Brain pericyte (primary cell): ENCODE results near the gene LMAN1L.
A peak's percentile ranks its signal among the peaks of the same experiment; 100 is the strongest.
"Not testable (repeated sequence)": the region's sequence is repeated elsewhere in the genome, so short reads cannot be mapped to it uniquely, and the experiment has no call there.

Experiments
- DNase-seq: peaks from one replicate; pipeline ENCODE4 v3.0.0-alpha.2; 2012; ENCODE audit warnings: low read depth, low spot score

The LMAN1L gene

DNA sequence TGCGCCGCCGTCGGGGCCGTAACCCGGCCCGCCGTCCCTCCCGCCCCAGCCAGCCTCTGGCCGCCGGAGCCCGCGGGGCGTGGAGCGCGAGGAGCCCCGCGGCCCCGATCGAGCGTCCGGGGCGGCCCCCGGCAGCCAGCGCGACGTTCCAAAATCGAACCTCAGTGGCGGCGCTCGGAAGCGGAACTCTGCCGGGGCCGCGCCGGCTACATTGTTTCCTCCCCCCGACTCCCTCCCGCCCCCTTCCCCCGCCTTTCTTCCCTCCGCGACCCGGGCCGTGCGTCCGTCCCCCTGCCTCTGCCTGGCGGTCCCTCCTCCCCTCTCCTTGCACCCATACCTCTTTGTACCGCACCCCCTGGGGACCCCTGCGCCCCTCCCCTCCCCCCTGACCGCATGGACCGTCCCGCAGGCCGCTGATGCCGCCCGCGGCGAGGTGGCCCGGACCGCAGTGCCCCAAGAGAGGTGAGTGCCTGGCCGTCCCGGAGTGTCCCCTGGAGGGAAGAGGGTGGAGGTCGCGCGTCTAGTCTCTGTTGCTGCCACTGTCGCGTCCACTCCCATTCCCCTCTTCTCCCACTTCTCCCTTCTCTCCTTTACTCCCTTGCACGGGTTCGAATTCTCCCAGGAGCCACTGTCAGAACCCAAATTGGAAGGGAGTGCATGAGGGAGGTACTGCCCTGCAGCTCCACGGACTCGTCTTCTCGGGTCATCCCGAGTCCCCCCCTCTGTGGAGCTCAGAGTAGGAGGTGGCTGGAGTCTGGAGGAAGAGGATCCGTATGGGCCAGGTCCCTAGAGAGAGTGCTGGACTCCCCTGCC, 30.2 kb upstream of the LMAN1L start:
- DNase-seq = no peak

DNA sequence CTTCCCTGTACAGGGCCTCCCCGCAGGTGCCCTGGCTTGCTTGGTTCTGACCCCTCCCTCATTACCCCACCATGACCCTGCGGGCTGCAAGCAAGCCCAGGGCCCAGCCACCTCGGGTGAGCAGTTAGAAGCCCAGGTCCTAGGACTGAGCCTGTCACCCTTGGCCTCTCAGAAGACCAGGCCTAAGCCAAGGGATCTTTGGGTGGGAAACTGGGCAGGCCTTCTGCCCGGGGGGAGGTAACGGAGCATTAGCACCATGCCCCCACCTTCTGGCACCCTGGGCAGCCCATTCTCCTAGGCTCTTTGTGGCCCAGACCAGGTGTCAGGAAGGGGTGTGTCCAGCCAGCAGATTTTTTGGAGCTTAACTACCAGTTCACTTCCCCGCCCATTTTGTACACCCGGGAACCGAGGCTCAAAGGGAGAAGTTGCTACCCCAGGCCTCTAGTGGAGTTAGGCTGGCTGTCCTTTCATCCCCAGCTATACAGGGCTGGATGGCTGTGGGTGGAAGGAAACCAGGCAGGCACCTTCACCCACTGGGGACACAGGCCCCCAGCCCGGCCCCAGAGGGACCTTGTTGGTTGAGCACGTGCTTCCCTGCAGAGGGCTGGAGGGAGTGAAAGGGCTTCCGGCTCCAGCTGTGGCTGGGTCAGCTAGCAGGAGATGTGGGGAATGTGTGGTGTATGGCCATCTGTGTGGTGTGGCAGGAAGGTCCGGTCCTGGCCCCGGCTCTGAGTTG, 29.4 kb upstream of the LMAN1L start:
- DNase-seq = no peak

DNA sequence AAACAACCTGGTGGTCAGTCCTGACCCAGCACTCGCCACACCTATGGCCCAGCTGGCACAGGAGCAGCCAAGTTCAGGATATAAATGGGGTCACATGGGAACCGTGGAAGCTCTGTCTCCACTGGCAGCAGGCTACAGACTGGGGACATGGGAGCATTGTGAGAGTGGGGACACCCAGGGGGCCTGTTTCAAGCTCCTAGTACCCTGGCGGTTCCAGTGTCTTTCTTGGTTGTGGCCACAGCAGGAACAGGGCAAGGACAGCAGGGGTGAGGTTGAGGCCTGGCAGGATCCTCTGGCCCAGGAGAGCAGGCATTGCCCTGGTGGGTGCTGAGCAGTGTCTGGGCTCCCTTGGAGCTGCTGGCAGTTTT, 28.8 kb upstream of the LMAN1L start:
- no peak for DNase-seq

DNA sequence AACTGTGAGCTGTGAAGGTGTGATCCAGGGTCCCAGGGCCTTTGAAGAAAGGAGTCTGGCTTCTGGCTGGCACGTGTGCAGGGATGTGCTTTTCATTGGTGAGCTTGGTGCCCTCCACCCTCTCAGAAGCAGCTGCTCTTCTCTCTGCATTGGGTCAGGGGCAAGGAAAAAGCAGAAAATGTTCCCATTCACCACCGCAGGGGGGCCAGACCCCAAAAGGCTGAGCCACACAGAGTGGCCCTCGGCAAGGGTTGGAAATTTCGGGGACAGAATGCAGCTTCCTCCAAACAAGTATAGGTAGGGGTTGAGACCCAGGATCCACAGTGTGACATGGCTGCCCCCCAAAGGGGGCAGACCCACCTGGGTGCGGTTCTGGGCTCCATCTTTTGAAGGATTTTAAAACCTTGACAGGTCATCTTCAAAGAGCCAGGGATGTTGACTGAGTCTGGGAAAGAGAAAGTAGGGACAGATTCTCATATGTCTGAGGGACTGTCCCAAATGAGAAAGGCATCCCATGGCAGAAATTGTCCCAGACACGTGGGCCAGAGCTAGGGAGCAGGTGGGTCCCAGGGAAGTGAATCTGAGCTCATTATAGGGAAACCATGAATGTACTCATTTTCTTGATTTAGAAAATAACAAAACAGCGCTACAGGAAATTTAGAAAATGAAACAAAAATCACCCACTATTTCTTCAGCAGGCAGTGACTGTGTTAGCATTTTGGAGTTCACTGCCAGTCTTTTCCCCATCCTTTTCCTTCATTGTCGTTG, 28.0 kb upstream of the LMAN1L start:
- DNase-seq = no peak

DNA sequence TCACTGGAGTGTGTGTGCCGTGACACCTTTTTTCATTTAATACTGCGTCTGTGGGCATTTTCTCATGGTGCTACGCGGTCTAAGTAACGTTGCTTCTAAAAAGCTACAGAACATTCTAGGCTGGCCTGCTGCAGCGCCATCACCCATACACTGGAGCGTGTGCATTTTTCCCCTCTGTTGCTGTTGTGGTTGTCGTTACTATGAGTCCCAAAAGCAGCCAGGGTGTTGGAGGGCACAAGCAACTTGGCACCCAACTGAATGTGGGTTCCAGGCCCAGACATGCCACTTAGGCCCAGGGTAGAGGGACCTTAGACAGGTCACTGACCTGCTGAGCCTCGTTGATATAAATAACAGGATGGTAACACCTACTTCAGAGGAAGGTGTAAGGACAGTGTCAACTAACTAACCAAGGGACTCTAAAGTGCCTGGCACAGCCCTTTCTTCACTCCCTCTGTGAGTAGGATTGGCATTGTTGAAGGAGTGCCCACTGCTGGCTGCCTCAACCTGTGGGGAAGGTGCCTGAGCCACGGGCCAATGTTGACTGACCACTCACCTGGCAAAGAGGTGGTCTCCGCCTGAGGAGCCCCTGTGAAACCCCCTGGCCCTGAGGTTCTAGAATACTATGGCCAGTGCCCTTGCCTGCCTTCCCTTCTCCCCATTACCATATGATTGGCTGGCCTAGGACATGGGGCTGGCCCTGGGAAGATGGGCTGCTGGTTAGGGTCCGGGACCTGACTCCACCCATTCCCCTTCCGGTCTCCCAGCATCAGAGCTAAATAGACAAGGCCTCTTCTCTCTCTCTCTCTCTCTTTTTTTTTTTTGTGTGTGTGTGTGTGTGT, 27.2 kb upstream of the LMAN1L start:
- no peak for DNase-seq

DNA sequence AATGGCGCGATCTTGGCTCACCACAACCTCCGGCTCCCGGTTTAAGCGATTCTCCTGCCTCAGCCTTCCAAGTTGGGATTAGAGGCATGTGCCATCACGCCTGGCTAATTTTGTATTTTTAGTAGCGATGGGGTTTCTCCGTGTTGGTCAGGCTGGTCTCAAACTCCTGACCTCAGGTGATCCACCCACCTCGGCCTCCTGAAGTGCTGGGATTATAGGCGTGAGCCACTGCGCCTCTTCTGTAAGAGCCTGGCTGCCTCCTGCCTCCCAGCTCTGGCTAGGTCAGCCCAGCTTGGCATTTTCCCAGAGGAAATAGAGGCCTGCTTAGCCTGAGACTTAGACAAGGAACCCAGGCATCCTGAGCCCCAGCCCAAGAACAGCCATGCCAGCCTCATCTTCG, 26.6 kb upstream of the LMAN1L start:
- DNase-seq = not testable (repeated sequence)

DNA sequence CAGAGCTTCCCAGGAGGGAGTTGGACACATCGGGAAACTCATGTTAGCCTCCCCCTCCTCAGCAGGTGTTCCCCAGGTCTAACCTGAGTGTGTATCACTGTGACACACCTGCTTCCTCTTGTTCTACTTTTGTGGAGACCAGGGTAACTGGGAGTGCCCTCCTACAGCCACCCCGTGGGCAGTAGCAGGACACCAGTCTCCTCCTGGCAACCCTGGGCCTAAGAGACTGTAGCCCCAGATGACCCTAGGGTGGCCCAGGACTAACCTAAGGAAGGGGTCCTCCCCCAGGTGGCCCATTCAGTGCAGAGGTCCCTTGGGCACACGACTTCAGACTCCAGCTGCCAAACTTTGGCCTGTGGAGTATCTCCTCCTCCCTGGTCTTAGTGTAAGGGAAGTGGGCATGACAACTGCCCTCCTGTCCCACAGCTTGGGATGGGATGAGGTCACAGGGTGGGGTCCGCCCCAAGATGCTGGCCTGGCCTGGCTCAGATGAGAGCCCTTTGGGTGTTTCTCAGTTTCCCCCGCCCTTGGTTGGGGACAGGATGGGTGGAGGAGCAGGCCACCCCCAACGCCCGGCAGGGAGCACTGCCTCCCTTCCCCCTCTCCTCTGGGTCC, 26.0 kb upstream of the LMAN1L start:
- DNase-seq = no peak

DNA sequence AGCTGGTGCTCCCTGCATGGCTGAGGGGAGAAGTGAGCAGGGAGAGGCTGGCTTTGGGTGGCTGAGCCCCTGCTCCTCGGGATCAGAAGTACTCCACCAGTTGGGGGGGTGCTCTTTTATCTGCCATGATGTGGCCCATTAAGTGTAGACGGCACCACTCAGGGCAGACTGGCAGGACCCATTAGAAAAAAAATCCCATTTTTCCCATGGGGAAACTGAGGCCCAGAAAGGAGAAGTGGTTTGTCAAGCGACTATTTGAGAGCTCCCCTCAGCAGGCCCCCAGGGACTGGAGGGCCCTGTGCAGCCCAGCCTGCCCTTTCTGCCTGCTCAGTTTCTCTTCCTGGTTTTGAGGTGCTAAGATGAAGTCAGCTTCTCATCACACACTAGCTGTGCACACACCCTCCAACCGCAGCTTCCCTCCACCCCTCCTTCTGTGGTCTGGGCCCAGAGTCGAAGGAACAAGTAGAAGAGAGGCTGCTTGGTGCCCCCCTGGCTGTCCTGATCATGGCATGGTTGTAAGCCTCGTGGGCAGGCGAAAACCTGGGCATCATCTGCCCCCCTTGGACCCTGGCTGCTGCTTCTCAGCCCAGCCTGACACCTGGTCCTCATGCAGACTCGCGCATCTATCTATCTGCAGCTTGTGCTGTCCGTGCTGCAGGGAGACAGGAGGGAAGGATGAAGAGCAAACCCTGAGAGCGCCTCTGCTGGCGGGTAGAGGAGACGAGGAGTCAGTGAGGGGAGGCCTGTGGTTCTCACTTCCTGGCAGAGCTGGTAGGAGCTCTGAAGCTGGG, 25.2 kb upstream of the LMAN1L start:
- peak; percentile 55 for DNase-seq

DNA sequence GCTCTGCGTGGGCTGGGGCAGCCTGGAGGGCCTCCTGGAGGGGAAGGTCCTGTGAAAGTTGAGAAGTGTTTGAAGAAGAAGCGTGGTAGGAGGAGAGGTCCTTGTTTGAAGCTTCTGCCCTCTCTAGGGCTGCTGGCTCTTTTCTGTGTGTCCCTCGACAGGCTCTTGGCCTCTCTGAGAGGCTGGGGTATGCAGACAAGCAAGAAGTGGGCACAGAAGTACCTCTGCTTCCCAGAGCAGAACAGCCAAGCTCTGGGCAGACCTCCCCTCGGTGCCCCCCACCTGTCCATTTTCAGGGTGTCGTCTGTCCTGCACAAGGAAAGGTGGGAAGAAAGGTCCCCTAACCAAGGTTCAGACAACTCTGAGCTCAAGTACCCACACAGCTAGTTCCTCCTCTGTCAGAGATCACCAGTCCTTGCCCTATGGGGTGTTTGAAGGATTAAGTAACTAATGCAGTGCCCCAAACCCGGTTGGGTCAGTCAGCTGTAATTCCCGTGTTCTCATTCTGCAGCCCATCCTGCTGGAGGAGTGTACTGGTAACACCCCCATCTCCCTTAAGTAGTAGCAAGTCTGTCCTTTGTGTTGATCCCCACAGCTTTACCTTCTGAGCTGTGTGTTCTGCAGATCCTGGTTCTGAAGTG, 24.5 kb upstream of the LMAN1L start:
- DNase-seq = no peak

DNA sequence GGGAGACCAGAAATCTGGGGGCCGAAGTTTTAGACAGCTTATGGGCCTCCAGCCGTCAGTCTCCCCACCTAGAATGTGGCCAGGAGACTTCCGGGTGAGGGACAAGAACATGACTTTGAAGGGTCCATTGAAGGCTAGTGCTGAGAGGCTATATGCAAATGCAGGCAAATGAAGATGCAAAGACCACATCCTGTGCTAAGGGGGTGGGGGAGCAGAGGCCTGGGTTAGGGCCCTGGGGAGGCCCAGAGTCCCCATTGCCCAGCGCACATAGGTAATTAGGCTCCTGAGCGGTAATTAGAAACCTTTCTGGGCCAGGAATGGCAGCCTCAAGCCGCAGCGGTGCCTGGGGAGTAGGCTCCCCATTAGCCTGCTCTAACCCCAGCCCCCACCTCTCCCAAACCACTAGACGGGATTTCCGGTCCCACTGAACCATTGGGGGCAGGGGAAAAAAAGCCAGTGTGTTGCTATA, 23.9 kb upstream of the LMAN1L start:
- no peak for DNase-seq

DNA sequence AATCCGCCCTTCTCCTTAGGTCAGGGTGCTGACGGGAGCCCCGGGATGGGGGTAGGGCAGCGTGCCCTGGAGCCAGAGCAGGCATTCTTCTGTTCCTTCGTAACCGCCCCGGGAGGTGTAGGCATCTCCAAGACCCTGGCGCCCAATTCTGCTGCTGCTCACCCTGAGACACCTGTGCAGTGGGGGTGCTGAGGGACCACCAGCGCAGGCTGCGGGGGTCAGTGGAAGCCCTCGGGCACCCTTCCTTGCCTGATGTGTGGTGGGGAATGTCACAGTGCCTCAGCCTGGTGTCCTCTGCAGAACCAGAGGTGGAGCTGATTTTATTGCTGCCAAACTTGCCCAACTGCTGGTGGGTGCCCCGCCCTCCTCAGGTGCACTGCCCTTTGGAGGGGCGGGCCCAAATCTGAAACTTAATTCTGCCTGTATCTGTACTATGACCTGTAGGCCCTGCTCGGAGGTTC, 23.4 kb upstream of the LMAN1L start:
- no peak for DNase-seq

DNA sequence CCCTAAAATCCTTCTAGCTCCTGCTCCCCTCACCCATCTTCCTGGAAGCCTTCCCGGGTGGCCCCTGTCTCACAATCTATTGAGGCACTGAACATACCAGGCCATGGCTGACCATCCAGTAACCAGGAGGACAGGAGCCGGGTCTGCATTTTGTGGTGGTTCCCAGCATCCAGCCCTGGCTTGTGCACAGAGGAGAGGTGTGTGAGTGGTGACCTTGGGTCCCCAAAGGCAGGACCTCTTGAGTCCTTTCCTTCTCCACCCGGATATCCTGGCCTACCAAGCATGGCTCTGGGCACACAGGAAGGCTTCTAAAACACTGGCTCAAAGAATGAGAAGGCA, 22.9 kb upstream of the LMAN1L start:
- no peak for DNase-seq

DNA sequence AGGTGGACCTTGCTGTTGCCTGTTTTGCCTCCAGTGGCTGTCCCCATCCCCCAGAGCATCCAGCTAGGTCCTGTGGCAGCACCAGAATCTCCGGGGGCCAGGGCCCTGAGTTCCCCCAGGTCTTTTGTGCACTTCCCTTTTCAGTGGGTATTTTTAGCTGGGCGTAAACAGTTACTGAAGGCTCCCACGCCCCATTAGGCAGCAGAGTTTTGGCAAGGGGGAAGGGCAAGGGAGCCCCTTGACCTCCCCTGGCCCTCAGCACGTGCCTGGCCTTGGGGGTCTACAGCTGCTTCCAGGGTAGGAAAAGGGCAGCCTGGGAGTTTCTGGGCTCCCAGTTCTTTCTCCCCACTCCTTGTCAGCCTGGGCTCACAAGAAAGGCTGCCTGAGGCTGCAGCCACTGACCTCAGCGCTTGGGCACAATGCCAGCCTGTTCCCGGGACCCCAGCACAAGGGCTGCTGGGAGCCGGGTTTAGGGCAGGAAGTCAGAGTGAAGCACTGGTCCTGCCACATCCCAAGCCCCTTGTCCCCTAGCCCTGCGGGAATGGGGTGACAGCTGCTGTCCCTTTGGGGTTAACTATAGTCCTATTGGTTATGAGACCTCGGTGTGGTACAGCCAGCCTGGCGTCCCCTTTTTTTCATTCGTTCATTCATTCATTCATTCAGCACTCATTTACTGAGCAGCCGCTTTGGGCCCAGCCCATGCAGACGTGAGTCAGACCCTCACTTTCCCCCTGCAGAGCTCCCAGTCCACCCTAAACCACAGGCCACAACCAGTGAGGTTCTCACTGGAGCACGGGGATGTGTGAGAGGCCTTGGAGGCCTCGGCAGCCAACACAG, 22.3 kb upstream of the LMAN1L start:
- DNase-seq = peak; percentile 65

DNA sequence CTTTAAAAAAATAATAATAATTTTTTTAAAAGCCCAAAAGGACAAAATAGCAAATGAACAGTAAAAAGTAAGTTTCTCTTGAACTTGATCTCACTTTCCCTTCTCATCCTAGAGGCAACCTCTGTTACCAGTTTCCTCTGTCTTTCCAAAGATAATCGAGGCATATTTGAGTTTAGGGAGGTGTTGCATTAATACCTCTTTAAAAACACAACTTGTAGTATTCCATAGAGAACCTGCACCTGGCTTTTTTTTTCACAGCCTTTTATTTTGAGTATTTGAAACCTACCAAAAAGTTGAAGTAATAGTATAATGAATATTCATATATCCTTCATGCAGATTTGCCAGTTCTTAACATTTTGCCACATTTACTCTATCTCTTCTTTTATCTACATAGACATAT, 21.6 kb upstream of the LMAN1L start:
- no peak for DNase-seq

DNA sequence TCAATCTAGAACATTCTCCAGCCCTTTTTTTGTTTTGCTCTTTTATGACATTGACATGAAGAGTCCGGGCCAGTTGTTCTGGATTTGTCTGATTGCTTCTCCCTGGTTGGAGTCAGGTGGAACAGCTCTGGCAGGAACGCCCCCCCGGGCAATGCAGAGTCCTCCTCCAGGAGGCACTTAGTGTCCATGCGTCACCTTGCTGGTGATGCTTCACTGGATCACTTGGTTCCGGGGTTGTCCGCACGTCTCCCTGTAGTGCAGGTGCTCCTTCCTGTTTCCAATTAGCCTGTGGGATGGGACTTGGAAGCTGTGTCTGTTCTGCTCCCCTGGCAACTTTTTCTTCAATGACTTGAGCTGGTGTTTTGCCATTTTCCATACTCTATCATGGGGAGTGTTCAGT, 21.0 kb upstream of the LMAN1L start:
- DNase-seq = no peak

DNA sequence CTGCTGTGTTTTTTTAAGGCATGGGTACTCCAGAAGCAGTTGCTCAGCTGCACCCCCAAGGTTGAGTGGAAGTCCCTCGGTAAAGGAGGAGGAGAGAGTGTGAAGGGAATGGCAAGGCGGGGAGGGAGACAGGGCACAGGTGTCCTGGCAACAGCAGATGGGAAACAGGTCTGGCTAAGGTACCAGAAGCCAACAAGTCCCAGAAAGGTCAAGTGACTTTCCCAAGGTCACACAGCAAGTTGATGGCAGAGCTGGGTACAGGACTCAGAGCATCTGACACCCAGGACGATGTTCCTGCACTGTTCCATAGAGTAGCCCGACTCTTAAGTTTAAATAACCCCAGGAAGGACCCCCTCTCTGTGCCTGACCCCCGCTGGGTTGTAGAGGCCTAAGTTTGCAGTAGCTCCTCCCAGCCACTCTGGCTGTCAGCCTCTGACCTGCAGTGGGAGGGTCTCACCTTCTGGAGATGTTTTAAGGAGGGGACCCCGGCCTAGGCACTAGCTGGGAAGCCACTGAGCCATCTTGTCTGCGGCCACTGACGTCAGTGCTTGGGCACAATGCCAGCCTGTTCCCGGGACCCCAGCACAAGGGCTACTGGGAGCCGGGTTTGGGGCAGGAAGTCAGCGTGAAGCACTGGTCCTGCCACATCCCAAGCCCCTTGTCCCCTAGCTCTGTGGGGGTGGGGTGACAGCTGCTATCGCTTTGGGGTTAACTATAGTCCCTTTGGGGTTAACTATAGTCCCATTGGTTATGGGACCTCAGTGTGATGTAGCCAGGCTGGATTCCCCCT, 20.2 kb upstream of the LMAN1L start:
- no peak for DNase-seq

DNA sequence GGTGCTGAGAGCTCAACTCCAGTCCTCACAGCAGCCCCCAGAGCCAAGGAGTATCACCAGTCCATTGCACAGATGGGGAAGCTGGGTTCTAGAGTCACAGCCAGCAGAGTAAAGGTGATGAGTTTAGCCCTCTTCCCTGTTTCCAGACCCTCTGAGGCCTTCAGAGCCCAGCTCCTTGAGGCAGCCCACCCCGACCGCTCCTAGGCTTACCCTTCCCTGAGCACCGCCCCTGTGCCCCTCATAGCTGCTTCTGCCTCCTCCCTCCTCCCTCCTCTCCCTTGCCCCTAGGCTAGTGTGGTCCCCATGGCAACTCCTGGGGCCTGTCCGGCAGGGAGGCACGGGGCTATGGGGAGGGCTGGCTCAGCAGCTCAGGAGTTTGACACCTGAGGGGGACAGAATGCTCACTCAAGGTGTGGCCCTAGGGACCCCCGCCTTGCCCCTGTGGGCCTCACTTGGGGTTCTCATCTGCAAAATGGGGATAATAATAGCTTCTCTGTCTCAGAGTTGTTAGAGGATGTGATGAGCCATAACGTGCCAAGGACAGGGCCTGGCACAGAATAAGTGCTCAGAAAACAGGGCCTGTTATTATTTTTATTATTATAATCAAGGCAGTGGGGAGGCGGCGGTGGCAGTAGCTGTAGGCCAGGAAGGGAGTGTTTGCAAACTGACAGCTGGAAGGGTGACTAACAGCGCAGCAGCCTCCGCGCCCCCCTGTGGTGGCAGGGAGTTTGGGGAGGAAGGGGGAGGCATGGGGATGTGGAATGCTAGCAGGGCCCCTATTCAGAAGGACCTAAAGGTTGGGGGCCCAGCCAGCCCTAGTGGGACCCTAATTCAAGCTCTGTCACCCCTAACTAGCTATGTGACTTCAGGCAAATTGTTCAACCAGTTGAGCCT, 19.3 kb upstream of the LMAN1L start:
- DNase-seq = no peak
